Upper lobe of left lung (tissue), 6 donors: ENCODE results near the gene CFAP299. TPM values are rescaled to one million over a fixed set of nuclear protein-coding genes. Genes with fewer than 3 reads are reported as not detected.
"Not testable (repeated sequence)": the region's sequence is repeated elsewhere in the genome, so short reads cannot be mapped to it uniquely, and the experiment has no call there.

ENCODE experiments used
- ATAC-seq, 2 donors: fragments of 200-7000 bp; cut with Tn5 transposase; one replicate each; pipeline ENCODE4 v1.9.1; 2022; ENCODE audit warnings: mild to moderate bottlenecking in 2 of 2, moderate library complexity in 2 of 2; ENCODE audit not compliant: low FRiP score in 2 of 2
- DNase-seq, 2 donors: peaks; one replicate each; pipeline ENCODE4 v3.0.0-alpha.2; 2019 to 2020
- H3K27ac ChIP-seq, 4 donors: fragments of 200-600 bp; sonication (generic); one replicate each; pipeline ENCODE4 v1.5.1; 2016 to 2019
- H3K27me3 ChIP-seq, 4 donors: fragments of 200-600 bp; sonication (generic); one replicate each; pipeline ENCODE4 v1.5.1; 2017 to 2019
- H3K36me3 ChIP-seq, 4 donors: fragments of 200-600 bp; sonication (generic); one replicate each; pipeline ENCODE4 v1.5.1; 2016 to 2019
- H3K4me1 ChIP-seq, 4 donors: fragments of 200-600 bp; sonication (generic); one replicate each; pipeline ENCODE4 v1.5.1; 2018 to 2019
- H3K4me3 ChIP-seq, 4 donors: fragments of 200-600 bp; sonication (generic); one replicate each; pipeline ENCODE4 v1.5.1; 2017 to 2019; ENCODE audit warnings: mild to moderate bottlenecking in 2 of 4, moderate library complexity in 1 of 4
- H3K9me3 ChIP-seq, 4 donors: fragments of 200-600 bp; sonication (generic); one replicate each; pipeline ENCODE4 v1.5.1; 2018 to 2019
- CTCF ChIP-seq, 6 experiments: fragments of 450-650 bp in 4 of 6; fragments of 200-600 bp in 2 of 6; sonication (generic) in 2 of 6; IDR thresholded peaks; one replicate each; pipeline ENCODE4 v1.5.1; 2016 to 2019; ENCODE audit warnings: antibody characterized with exemption in 6 of 6
- EP300 ChIP-seq, 4 donors: sonication (generic); formaldehyde crosslinking; IDR thresholded peaks; one replicate each; pipeline ENCODE4 v1.5.1; 2017; ENCODE audit warnings: antibody characterized with exemption in 4 of 4, control low read depth in 2 of 4
- POLR2A ChIP-seq, 4 donors: fragments of 450-650 bp; IDR thresholded peaks; one replicate each; pipeline ENCODE4 v1.5.1; 2016 to 2017; ENCODE audit warnings: antibody characterized with exemption in 4 of 4, mild to moderate bottlenecking in 2 of 4
- POLR2AphosphoS5 ChIP-seq, 2 donors: sonication (generic); formaldehyde crosslinking; IDR thresholded peaks; one replicate each; pipeline ENCODE4 v1.5.1; 2017; ENCODE audit warnings: antibody characterized with exemption in 2 of 2
- WGBS, 2 donors: methylation state at CpG; one replicate each; pipeline ENCODE4 v1.1.5; 2017 to 2018; 5-methylcytosine and 5-hydroxymethylcytosine counted together
- total RNA-seq, 6 donors: library from RNA; depleted of rRNA in 4 of 6; stranded (reverse); fragments of >200 nt in 4 of 6; gene quantifications; one replicate each; pipeline versions ENCODE4 v1.1.0 to v1.2.1, GENCODE V29; 2016 to 2021
- donor health status: DM: no; HTN: no; CAD: no; lungs with moderate emphysema.
- donor health status: DM: no; HTN: yes; CAD: no; lungs with severe emphysema.

Gene CFAP299
- total RNA-seq, 6 donors from 2014 or later: 0.46 to 31.6 (median 3.9) TPM

- DNase-seq: no peak
Measured at GRCh38 chr4:80788798-80789197, 453.3 kb downstream of the CFAP299 start.

GRCh38 chr4:80790152-80790551 is 454.6 kb downstream of the CFAP299 start:
- TF ChIP-seq POLR2A (IDR thresholded peaks at IDR 0.05) (no peak), EP300 (IDR thresholded peaks at IDR 0.05) (no peak), POLR2AphosphoS5 (IDR thresholded peaks at IDR 0.05) (no peak), CTCF (IDR thresholded peaks at IDR 0.05) (no peak)
- H3K9me3 ChIP-seq: no peaks in the 10 kb centered on the region
- H3K4me1 ChIP-seq: no peaks in the 10 kb centered on the region
- no peak overlapping the region for H3K4me3 ChIP-seq
- H3K27me3 ChIP-seq: no peaks in the 10 kb centered on the region
- no peak overlapping the region for H3K27ac ChIP-seq
- WGBS, 2 donors: 83 to 100% methylated on average over 3 of the region's 3 CpGs
- ATAC-seq (no peak), DNase-seq (no peak)
- H3K36me3 ChIP-seq: no peaks in the 10 kb centered on the region

More at GRCh38 chr4:80788798-80789197, 453.3 kb downstream of the CFAP299 start:
- Histone ChIP-seq H3K27me3 (no peaks in the 10 kb centered on the region), H3K4me1 (no peaks in the 10 kb centered on the region), H3K36me3 (no peaks in the 10 kb centered on the region), H3K27ac (no peak overlapping the region), H3K4me3 (no peak overlapping the region), H3K9me3 (no peaks in the 10 kb centered on the region)
- 53 to 83% methylated on average over 1 of the region's 1 CpG for WGBS, 2 donors
- ATAC-seq: no peak
- TF ChIP-seq EP300 (IDR thresholded peaks at IDR 0.05) (no peak), POLR2AphosphoS5 (IDR thresholded peaks at IDR 0.05) (no peak), CTCF (IDR thresholded peaks at IDR 0.05) (no peak), POLR2A (IDR thresholded peaks at IDR 0.05) (no peak)

- not testable (repeated sequence) for H3K4me3 ChIP-seq, H3K4me1 ChIP-seq, DNase-seq, H3K27me3 ChIP-seq, ATAC-seq, H3K27ac ChIP-seq, H3K36me3 ChIP-seq
- WGBS, 2 donors: 88 to 89% methylated on average over 1 of the region's 1 CpG
- H3K9me3 ChIP-seq: peaks cover 0 to 18% (median 12%) of the 10 kb centered on the region in 4 donors
Measured at GRCh38 chr4:80793660-80794059, 458.1 kb downstream of the CFAP299 start.

- Histone ChIP-seq H3K36me3 (no peaks in the 10 kb centered on the region), H3K27me3 (no peaks in the 10 kb centered on the region), H3K4me3 (no peak overlapping the region), H3K4me1 (no peaks in the 10 kb centered on the region), H3K27ac (no peak overlapping the region), H3K9me3 (peaks cover 0 to 18% (median 12%) of the 10 kb centered on the region in 4 donors)
- WGBS, 2 donors: 82 to 93% methylated on average over 1 of the region's 1 CpG
- ATAC-seq: no peak
- no peak for DNase-seq
- TF ChIP-seq EP300 (IDR thresholded peaks at IDR 0.05) (no peak), POLR2A (IDR thresholded peaks at IDR 0.05) (no peak), CTCF (IDR thresholded peaks at IDR 0.05) (no peak), POLR2AphosphoS5 (IDR thresholded peaks at IDR 0.05) (no peak)
Measured at GRCh38 chr4:80798082-80798481, 462.6 kb downstream of the CFAP299 start.

- ATAC-seq, DNase-seq, H3K27me3 ChIP-seq, H3K27ac ChIP-seq, H3K4me1 ChIP-seq, H3K4me3 ChIP-seq, H3K36me3 ChIP-seq: not testable (repeated sequence)
- WGBS, 2 donors: 78 to 100% methylated on average over 1 of the region's 1 CpG
- peaks cover 0 to 18% (median 12%) of the 10 kb centered on the region in 4 donors for H3K9me3 ChIP-seq
Measured at GRCh38 chr4:80800719-80801118, 465.2 kb downstream of the CFAP299 start.

- TF ChIP-seq CTCF (IDR thresholded peaks at IDR 0.05): no peak
- no peak for TF ChIP-seq EP300 (IDR thresholded peaks at IDR 0.05)
- no peak for TF ChIP-seq POLR2AphosphoS5 (IDR thresholded peaks at IDR 0.05)
- TF ChIP-seq POLR2A (IDR thresholded peaks at IDR 0.05): no peak
Measured at GRCh38 chr4:80803337-80803736, 467.8 kb downstream of the CFAP299 start.

More at GRCh38 chr4:80803337-80803736, 467.8 kb downstream of the CFAP299 start:
- no peak for DNase-seq
- Histone ChIP-seq H3K36me3 (no peaks in the 10 kb centered on the region), H3K9me3 (no peaks in the 10 kb centered on the region), H3K4me3 (no peak overlapping the region), H3K27ac (no peak overlapping the region), H3K4me1 (no peaks in the 10 kb centered on the region), H3K27me3 (no peaks in the 10 kb centered on the region)
- no peak for ATAC-seq
- WGBS, 2 donors: 42 to 45% methylated on average over 1 of the region's 1 CpG
